C4-2B (cell line): ENCODE results near the gene FJX1.

ENCODE experiments used
- CTCF ChIP-seq: fragments of 450-650 bp; conservative IDR thresholded peaks from 2 replicates; pipeline ENCODE4 v1.5.1; 2017; ENCODE audit warnings: mild to moderate bottlenecking
- ZFX ChIP-seq: fragments of 450-650 bp; IDR thresholded peaks from 2 replicates; pipeline ENCODE4 v1.6.1; 2017

- TF ChIP-seq CTCF (no peak), ZFX (no peak)
Observed at GRCh38 chr11:35629914-35630313, 11.7 kb downstream of the FJX1 start.
